ENCODE results near the gene S100A6.

DNA sequence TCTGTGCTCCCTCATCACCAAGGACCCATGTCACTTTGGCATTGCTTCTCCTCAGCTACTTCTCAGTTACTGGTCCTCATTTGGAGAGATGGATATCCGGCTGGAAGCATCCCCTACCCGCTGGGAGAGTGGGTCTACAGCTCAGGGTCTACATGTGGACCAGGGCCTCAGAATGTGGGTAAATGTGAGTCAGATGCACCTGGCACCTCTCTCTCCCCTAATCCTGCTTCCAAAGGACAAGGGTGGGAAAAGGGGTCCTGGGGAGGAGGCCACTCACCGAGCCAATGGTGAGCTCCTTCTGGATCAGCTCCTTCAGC lies 908 bp downstream of the S100A6 start:
- TF ChIP-seq, protein P1, sequence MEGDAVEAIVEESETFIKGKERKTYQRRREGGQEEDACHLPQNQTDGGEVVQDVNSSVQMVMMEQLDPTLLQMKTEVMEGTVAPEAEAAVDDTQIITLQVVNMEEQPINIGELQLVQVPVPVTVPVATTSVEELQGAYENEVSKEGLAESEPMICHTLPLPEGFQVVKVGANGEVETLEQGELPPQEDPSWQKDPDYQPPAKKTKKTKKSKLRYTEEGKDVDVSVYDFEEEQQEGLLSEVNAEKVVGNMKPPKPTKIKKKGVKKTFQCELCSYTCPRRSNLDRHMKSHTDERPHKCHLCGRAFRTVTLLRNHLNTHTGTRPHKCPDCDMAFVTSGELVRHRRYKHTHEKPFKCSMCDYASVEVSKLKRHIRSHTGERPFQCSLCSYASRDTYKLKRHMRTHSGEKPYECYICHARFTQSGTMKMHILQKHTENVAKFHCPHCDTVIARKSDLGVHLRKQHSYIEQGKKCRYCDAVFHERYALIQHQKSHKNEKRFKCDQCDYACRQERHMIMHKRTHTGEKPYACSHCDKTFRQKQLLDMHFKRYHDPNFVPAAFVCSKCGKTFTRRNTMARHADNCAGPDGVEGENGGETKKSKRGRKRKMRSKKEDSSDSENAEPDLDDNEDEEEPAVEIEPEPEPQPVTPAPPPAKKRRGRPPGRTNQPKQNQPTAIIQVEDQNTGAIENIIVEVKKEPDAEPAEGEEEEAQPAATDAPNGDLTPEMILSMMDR (IDR thresholded peaks at IDR 0.05) = no peak
- TF ChIP-seq EP300 (IDR thresholded peaks at IDR 0.05) (no peak), POLR2A (IDR thresholded peaks at IDR 0.05) (no peak)

Measured in suprapubic skin (tissue), 3 donors.